ENCODE data around the gene RAP1GDS1.

RAP1GDS1 gene

GRCh38 chr4:98289375-98289774, 28.2 kb downstream of the RAP1GDS1 start:
- Histone ChIP-seq H3K27me3 (ENCODE audit: insufficient read depth, low read depth, severe bottlenecking) (no peaks in the 10 kb centered on the region), H3K36me3 (peaks cover 1% of the 10 kb centered on the region; the same call in 1 of the 2 replicates), H3K27ac (no peak overlapping the region), H3K4me3 (ENCODE audit: low read depth, low read length) (no peak overlapping the region), H3K9me3 (ENCODE audit: severe bottlenecking) (no peaks in the 10 kb centered on the region)
- TF ChIP-seq CTCF (IDR thresholded peaks at IDR 0.05; ENCODE audit: low read depth, low read length) = no peak
- DNase-seq = no peak

- no peak overlapping the region for H3K27ac ChIP-seq
- no peak overlapping the region for H3K4me3 ChIP-seq (ENCODE audit: low read depth, low read length)
- H3K27me3 ChIP-seq (ENCODE audit: insufficient read depth, low read depth, severe bottlenecking) = no peaks in the 10 kb centered on the region
- no peak for TF ChIP-seq CTCF (IDR thresholded peaks at IDR 0.05; ENCODE audit: low read depth, low read length)
- no peak for DNase-seq
- peaks cover 5% of the 10 kb centered on the region; the same call in 1 of the 2 replicates for H3K36me3 ChIP-seq
- no peaks in the 10 kb centered on the region for H3K9me3 ChIP-seq (ENCODE audit: severe bottlenecking)
These were observed 29.3 kb downstream of the RAP1GDS1 start for GRCh38 chr4:98290511-98290910.

- DNase-seq = no peak
- Histone ChIP-seq H3K27me3 (ENCODE audit: insufficient read depth, low read depth, severe bottlenecking) (no peaks in the 10 kb centered on the region), H3K27ac (no peak overlapping the region), H3K9me3 (ENCODE audit: severe bottlenecking) (no peaks in the 10 kb centered on the region), H3K36me3 (peaks cover 5% of the 10 kb centered on the region), H3K4me3 (ENCODE audit: low read depth, low read length) (no peak overlapping the region)
- TF ChIP-seq CTCF (IDR thresholded peaks at IDR 0.05; ENCODE audit: low read depth, low read length) = no peak
These were observed 32.1 kb downstream of the RAP1GDS1 start for GRCh38 chr4:98293104-98293887.

GRCh38 chr4:98298022-98298421, 36.8 kb downstream of the RAP1GDS1 start:
- H3K4me3 ChIP-seq (ENCODE audit: low read depth, low read length) = no peak overlapping the region
- no peaks in the 10 kb centered on the region for H3K27me3 ChIP-seq (ENCODE audit: insufficient read depth, low read depth, severe bottlenecking)
- peaks cover 7% of the 10 kb centered on the region for H3K36me3 ChIP-seq
- H3K27ac ChIP-seq = no peak overlapping the region
- no peaks in the 10 kb centered on the region for H3K9me3 ChIP-seq (ENCODE audit: severe bottlenecking)
- no peak for DNase-seq
- TF ChIP-seq CTCF (IDR thresholded peaks at IDR 0.05; ENCODE audit: low read depth, low read length) = no peak

- Histone ChIP-seq H3K4me3 (ENCODE audit: low read depth, low read length) (no peak overlapping the region), H3K9me3 (ENCODE audit: severe bottlenecking) (no peaks in the 10 kb centered on the region), H3K36me3 (peaks cover 2% of the 10 kb centered on the region), H3K27me3 (ENCODE audit: insufficient read depth, low read depth, severe bottlenecking) (no peaks in the 10 kb centered on the region), H3K27ac (no peak overlapping the region)
- DNase-seq = no peak
- no peak for TF ChIP-seq CTCF (IDR thresholded peaks at IDR 0.05; ENCODE audit: low read depth, low read length)
These were observed 39.5 kb downstream of the RAP1GDS1 start for GRCh38 chr4:98300706-98301105.

- H3K9me3 ChIP-seq (ENCODE audit: severe bottlenecking) = no peaks in the 10 kb centered on the region
- DNase-seq = no peak
- no peak overlapping the region for H3K4me3 ChIP-seq (ENCODE audit: low read depth, low read length)
- H3K36me3 ChIP-seq = peaks cover 2% of the 10 kb centered on the region; the same call in 1 of the 2 replicates
- no peaks in the 10 kb centered on the region for H3K27me3 ChIP-seq (ENCODE audit: insufficient read depth, low read depth, severe bottlenecking)
- H3K27ac ChIP-seq = no peak overlapping the region
- TF ChIP-seq CTCF (IDR thresholded peaks at IDR 0.05; ENCODE audit: low read depth, low read length) = no peak
These were observed 44.4 kb downstream of the RAP1GDS1 start for GRCh38 chr4:98305576-98305975.
